ENCODE results near the gene UBTD2. TPM values are rescaled to one million over a fixed set of nuclear protein-coding genes. Genes with fewer than 3 reads are reported as not detected.

The UBTD2 gene
- total and polyA plus RNA-seq, 9 of the 15 experiments (the other 6 are each of a cell fraction or from before 2014, with no cell fraction given) = 0.01 to 0.46 (median 0.15) TPM; not detected in 1

- Histone ChIP-seq H3K36me3 (ENCODE audit: control insufficient read depth, insufficient read depth, low read length) (no peaks in the 10 kb centered on the region), H4K20me1 (replicated peaks; ENCODE audit: control insufficient read depth, insufficient read depth, low read length) (no peaks in the 10 kb centered on the region), H3K27me3 (ENCODE audit: control insufficient read depth in 2 of 2, insufficient read depth in 2 of 2, low read length in 2 of 2) (no peaks in the 10 kb centered on the region; a peak in 1 of 5 replicates), H3K4me1 (replicated peaks in 1 of 2; ENCODE audit: control insufficient read depth in 2 of 2, insufficient read depth in 2 of 2, low read length in 2 of 2) (peaks cover 0 to 7% of the 10 kb centered on the region in 2 experiments; a peak in 2 of 5 replicates), H3K4me2 (ENCODE audit: insufficient read depth, low read length) (no peak overlapping the region), H3K9me3 (replicated peaks; ENCODE audit: control insufficient read depth, insufficient read depth, low read depth, low read length) (no peaks in the 10 kb centered on the region), H2AFZ (ENCODE audit: low read depth, low read length) (no peak overlapping the region), H3K9ac (ENCODE audit: insufficient read depth in 1 of 2, low read depth in 2 of 2, low read length in 2 of 2) (peak overlapping the region in 1 of 2 experiments; percentile 10; a peak in 1 of 4 replicates), H3K27ac (ENCODE audit: extremely low read depth, low read depth, low read length) (no peak overlapping the region), H3K9me1 (ENCODE audit: control insufficient read depth, insufficient read depth, low read length) (peaks cover 4% of the 10 kb centered on the region), H3K4me3 (no peak overlapping the region), H3K79me2 (ENCODE audit: control insufficient read depth, insufficient read depth, low read length) (no peaks in the 10 kb centered on the region)
- TF ChIP-seq ZNF780A (CRISPR knock-in tag; IDR thresholded peaks at IDR 0.05) (no peak), ZNF277 (CRISPR knock-in tag; IDR thresholded peaks at IDR 0.05; ENCODE audit: borderline replicate concordance) (no peak), CHD2 (IDR thresholded peaks at IDR 0.05; ENCODE audit: low read depth, low read length) (no peak), LEF1 (IDR thresholded peaks at IDR 0.05) (no peak), ZFP91 (CRISPR knock-in tag; IDR thresholded peaks at IDR 0.05) (no peak), ZNF24 (IDR thresholded peaks at IDR 0.05) (no peak), CTCF (IDR thresholded peaks at IDR 0.05 in 2 of 3, conservative IDR thresholded peaks at IDR 0.05 in 1 of 3; ENCODE audit: insufficient read depth in 2 of 3, low read depth in 1 of 3, low read length in 3 of 3) (no peak), STAG1 (CRISPR knock-in tag; IDR thresholded peaks at IDR 0.05; ENCODE audit: borderline replicate concordance) (no peak), SNIP1 (IDR thresholded peaks at IDR 0.05; ENCODE audit: low read depth) (no peak), SRSF9 (IDR thresholded peaks at IDR 0.05; ENCODE audit: borderline replicate concordance, low read depth, low read length) (no peak), MTA1 (IDR thresholded peaks at IDR 0.05; ENCODE audit: borderline replicate concordance) (no peak), MCM5 (IDR thresholded peaks at IDR 0.05; ENCODE audit: low read depth) (no peak), HDGF (IDR thresholded peaks at IDR 0.05) (no peak), SETDB1 (IDR thresholded peaks at IDR 0.05; ENCODE audit: low read length) (no peak), ZNF133 (CRISPR knock-in tag; IDR thresholded peaks at IDR 0.05) (no peak)
- CTCF ChIA-PET (ENCODE audit: low intra/inter-chr PET ratio) = no interaction called here
- DNase-seq (ENCODE audit: extremely low read depth in 1 of 4, low spot score in 3 of 4) (no peak), FAIRE-seq (no peak), ATAC-seq (no peak)
- WGBS (ENCODE audit: insufficient coverage, low coverage, missing lambda C conversion rate) = 35% methylated on average over 4 of the region's 4 CpGs
- in situ Hi-C loops (cut with MboI) = no loop called here
- POLR2A ChIA-PET = no interaction called here
- BruUV-seq (replicated peaks) = no TSS peak
- intact Hi-C loops (cut with micrococcal nuclease) = no loop called here
Measured at GRCh38 chr5:172163346-172163745, 120.2 kb downstream of the UBTD2 start.
